Cortex of kidney (tissue), 1 donor: ENCODE data around the gene OR2B3.
"Not testable (repeated sequence)": the region's sequence is repeated elsewhere in the genome, so short reads cannot be mapped to it uniquely, and the experiment has no call there.

Experiments used
- DNase-seq: peaks from one replicate; lab custom pipeline; 2025; lab: John Stamatoyannopoulos, UW

The OR2B3 gene

GRCh38 chr6:29087213-29087612, at the start of gene OR2B3:
Gene OR2B3, minus strand, starts transcription at chr6:29087313. Its CDS starts 65 bp downstream, at chr6:29087248.
- DNase-seq: no peak

GRCh38 chr6:29131691-29132090, 44.6 kb upstream of the OR2B3 start:
- no peak for DNase-seq

GRCh38 chr6:29130644-29131043, 43.5 kb upstream of the OR2B3 start:
- DNase-seq: no peak

GRCh38 chr6:29129326-29130012, 42.4 kb upstream of the OR2B3 start:
- no peak for DNase-seq

GRCh38 chr6:29114964-29115363, 27.9 kb upstream of the OR2B3 start:
- not testable (repeated sequence) for DNase-seq

- DNase-seq: no peak
These were observed 25.0 kb upstream of the OR2B3 start for GRCh38 chr6:29112135-29112534.

- no peak for DNase-seq
These were observed 20.6 kb upstream of the OR2B3 start, which contains the start of gene OR2J3 for GRCh38 chr6:29107758-29108157. Gene OR2J3, plus strand, starts transcription at chr6:29108058. Its CDS starts 3,833 bp downstream, at chr6:29111891.

GRCh38 chr6:29099190-29099589, 12.1 kb upstream of the OR2B3 start, which contains the start of gene OR2J1:
Gene OR2J1, plus strand, starts transcription at chr6:29099490. Its CDS starts 1,453 bp downstream, at chr6:29100943.
- no peak for DNase-seq

GRCh38 chr6:29097803-29098202, 10.7 kb upstream of the OR2B3 start:
- DNase-seq: no peak

- no peak for DNase-seq
These were observed 5.8 kb upstream of the OR2B3 start for GRCh38 chr6:29092957-29093356.

- DNase-seq: no peak
These were observed 4.7 kb downstream of the OR2B3 start for GRCh38 chr6:29082457-29082856.

GRCh38 chr6:29081312-29081711, 5.8 kb downstream of the OR2B3 start:
- no peak for DNase-seq

GRCh38 chr6:29079203-29079602, 7.9 kb downstream of the OR2B3 start:
- DNase-seq: no peak

- DNase-seq: no peak
These were observed 15.0 kb downstream of the OR2B3 start for GRCh38 chr6:29071831-29072723.

GRCh38 chr6:29051680-29052079, 35.4 kb downstream of the OR2B3 start:
- no peak for DNase-seq

GRCh38 chr6:29045075-29045474, 42.0 kb downstream of the OR2B3 start, which contains the start of gene OR2W1:
Gene OR2W1, minus strand, starts transcription at chr6:29045175. Its CDS starts 0 bp downstream, at chr6:29045175.
- DNase-seq: no peak
